A549 (cell line): ENCODE data around the gene RNASE3. TPM values are rescaled to one million over a fixed set of nuclear protein-coding genes. Genes with fewer than 3 reads are reported as not detected.

Experiments used
- ATAC-seq, 2 experiments: fragments of 200-7000 bp in 1 of 2; fragments of >200 bp in 1 of 2; cut with Nextera tagmentation in 1 of 2; cut with Tn5 transposase in 1 of 2; 3 replicates each; pipeline versions ENCODE4 v1.8.0 to v1.9.1; 2018 to 2020; ENCODE audit warnings: mild to moderate bottlenecking in 1 of 2, moderate library complexity in 1 of 2
- CTCF ChIA-PET: fragments of 300-600 bp; sonication (Branson Sonifier 250); formaldehyde crosslinking; extraction: SDS; loops from one replicate; lab custom pipeline; 2021; ENCODE audit warnings: antibody characterized with exemption, inconsistent platforms; lab: Yijun Ruan, JAX
- POLR2A ChIA-PET: fragments of 350-600 bp; formaldehyde crosslinking; extraction: SDS; loops from one replicate; lab custom pipeline; 2021; ENCODE audit warnings: antibody characterized with exemption, inconsistent platforms; lab: Yijun Ruan, JAX
- DNase-seq, 2 experiments: peaks; one replicate each; pipeline versions ENCODE4 v3.0.0 to v3.0.0-alpha.2; 2011 to 2016; ENCODE audit warnings: low read depth in 1 of 2, low spot score in 1 of 2
- FAIRE-seq: peaks from 2 replicates; lab custom pipeline; 2011; peaks lifted over from hg19 to GRCh38; lab: Jason Lieb, UNC
- H3K27ac ChIP-seq, 2 experiments: fragments of >200 bp; sonication (Bioruptor Twin); formaldehyde crosslinking; 3 replicates each; pipeline ENCODE4 v1.5.1; 2016 to 2017
- H3K4me1 ChIP-seq: fragments of >200 bp; sonication (Bioruptor Twin); formaldehyde crosslinking; 3 replicates; pipeline ENCODE4 v1.6.1; 2016
- H3K4me2 ChIP-seq: fragments of >200 bp; sonication (Bioruptor Twin); formaldehyde crosslinking; 3 replicates; pipeline ENCODE4 v1.6.1; 2016
- H3K4me3 ChIP-seq: fragments of >200 bp; sonication (Bioruptor Twin); formaldehyde crosslinking; 3 replicates; pipeline ENCODE4 v1.5.1; 2016
- H3K9me3 ChIP-seq: fragments of >200 bp; sonication (Bioruptor Twin); formaldehyde crosslinking; 3 replicates; pipeline ENCODE4 v1.6.1; 2016
- ATOH8 ChIP-seq: fragments of 250-450 bp; sonication (Bioruptor Pico); IDR thresholded peaks from 2 replicates; pipeline ENCODE4 v1.5.0; 2020; ENCODE audit warnings: low read depth, mild to moderate bottlenecking, moderate library complexity
- BHLHE40 ChIP-seq: IDR thresholded peaks from 2 replicates; pipeline ENCODE4 v1.6.1; 2012; ENCODE audit warnings: low read depth, low read length, inconsistent platforms
- CEBPB ChIP-seq, 2 experiments: fragments of >200 bp in 1 of 2; sonication (Bioruptor Twin) in 1 of 2; formaldehyde crosslinking in 1 of 2; IDR thresholded peaks; 2 replicates each; pipeline ENCODE4 v1.6.1; 2012 to 2016
- CTCF ChIP-seq: fragments of >200 bp; sonication (Bioruptor Twin); formaldehyde crosslinking; IDR thresholded peaks from 3 replicates; pipeline ENCODE4 v1.5.1; 2016
- E2F6 ChIP-seq: IDR thresholded peaks from 2 replicates; pipeline ENCODE4 v1.6.1; 2012; ENCODE audit warnings: low read depth, borderline replicate concordance
- HDAC2 ChIP-seq: fragments of 200-600 bp; sonication (generic); IDR thresholded peaks from 2 replicates; pipeline ENCODE4 v1.6.1; 2016
- HEYL ChIP-seq: fragments of 250-450 bp; sonication (Bioruptor Pico); IDR thresholded peaks from 2 replicates; pipeline ENCODE4 v1.8.0; 2021; ENCODE audit warnings: mild to moderate bottlenecking, moderate library complexity
- JUN ChIP-seq, 2 experiments: fragments of >200 bp; sonication (Bioruptor Twin); formaldehyde crosslinking; IDR thresholded peaks; 2 replicates in 1 of 2; 3 replicates in 1 of 2; pipeline ENCODE4 v1.6.1; 2016 to 2017
- JUNB ChIP-seq: fragments of >200 bp; sonication (Bioruptor Twin); formaldehyde crosslinking; IDR thresholded peaks from 2 replicates; pipeline ENCODE4 v1.6.1; 2016
- KDM1A ChIP-seq: fragments of 200-600 bp; sonication (generic); IDR thresholded peaks from 2 replicates; pipeline ENCODE4 v1.6.1; 2016; ENCODE audit warnings: low read depth, mild to moderate bottlenecking
- KDM5A ChIP-seq: fragments of 200-600 bp; sonication (generic); IDR thresholded peaks from 2 replicates; pipeline ENCODE4 v1.6.1; 2016; ENCODE audit warnings: antibody characterized with exemption, mild to moderate bottlenecking
- MAX ChIP-seq: IDR thresholded peaks from 2 replicates; pipeline ENCODE4 v1.6.1; 2012
- NFE2L2 ChIP-seq: fragments of 150-350 bp; conservative IDR thresholded peaks from 2 replicates; pipeline ENCODE4 v1.6.1; 2014; ENCODE audit warnings: low read length
- NPAS2 ChIP-seq: fragments of 250-450 bp; sonication (Bioruptor Pico); IDR thresholded peaks from 2 replicates; pipeline ENCODE4 v1.8.0; 2022; ENCODE audit warnings: mild to moderate bottlenecking, moderate library complexity, borderline replicate concordance
- RAD21 ChIP-seq, 2 experiments: fragments of >200 bp in 1 of 2; sonication (Bioruptor Twin) in 1 of 2; formaldehyde crosslinking in 1 of 2; IDR thresholded peaks in 1 of 2; conservative IDR thresholded peaks in 1 of 2; 2 replicates in 1 of 2; 3 replicates in 1 of 2; pipeline ENCODE4 v1.6.1; 2012 to 2018; ENCODE audit warnings: inconsistent platforms in 1 of 2
- RARB ChIP-seq: fragments of 250-450 bp; sonication (Bioruptor Pico); IDR thresholded peaks from 2 replicates; pipeline ENCODE4 v1.8.0; 2021; ENCODE audit warnings: mild to moderate bottlenecking, moderate library complexity
- RNF2 ChIP-seq: fragments of 200-600 bp; sonication (generic); IDR thresholded peaks from 2 replicates; pipeline ENCODE4 v1.6.1; 2016; ENCODE audit warnings: low read depth, mild to moderate bottlenecking, antibody characterized with exemption, moderate library complexity, borderline replicate concordance
- SMC3 ChIP-seq: fragments of >200 bp; sonication (Bioruptor Twin); formaldehyde crosslinking; IDR thresholded peaks from 3 replicates; pipeline ENCODE4 v1.6.1; 2018; ENCODE audit warnings: inconsistent platforms
- TFCP2L1 ChIP-seq: fragments of 250-450 bp; sonication (Bioruptor Pico); IDR thresholded peaks from 2 replicates; pipeline ENCODE4 v1.5.0; 2021; ENCODE audit warnings: mild to moderate bottlenecking
- TP53 ChIP-seq: fragments of 250-450 bp; sonication (Bioruptor Pico); IDR thresholded peaks from 2 replicates; pipeline ENCODE4 v1.5.0; 2021; ENCODE audit warnings: mild to moderate bottlenecking, moderate library complexity
- ZC3H11A ChIP-seq: fragments of 450-650 bp; IDR thresholded peaks from 2 replicates; pipeline ENCODE4 v1.6.1; 2014; ENCODE audit warnings: antibody characterized with exemption, mild to moderate bottlenecking
- ZFP36 ChIP-seq: fragments of 450-650 bp; IDR thresholded peaks from 2 replicates; pipeline ENCODE4 v1.6.1; 2014; ENCODE audit warnings: borderline replicate concordance; ENCODE audit not compliant: partially characterized antibody
- ZNF302 ChIP-seq: fragments of 250-450 bp; sonication (Bioruptor Pico); IDR thresholded peaks from 2 replicates; pipeline ENCODE4 v1.9.0; 2021; ENCODE audit warnings: inconsistent platforms, mild to moderate bottlenecking, moderate library complexity
- WGBS: methylation state at CpG from one replicate; pipeline ENCODE4 v1.1.6; 2017; ENCODE audit errors: missing lambda C conversion rate; 5-methylcytosine and 5-hydroxymethylcytosine counted together
- polyA plus RNA-seq, 4 experiments: library from polyadenylated mRNA; depleted of rRNA in 3 of 4; stranded (reverse); fragments of >200 nt; fragmentation: RNase III in 1 of 4; extraction: RNeasy Plus Mini Kit Qiagen cat#74134 plus additional on column Dnase treatment in 1 of 4; gene quantifications; 2 replicates in 3 of 4; 3 replicates in 1 of 4; pipeline ENCODE4 v1.2.3, GENCODE V29; 2011 to 2017

The RNASE3 gene
- polyA plus RNA-seq, 2 of the 4 experiments (the other 2 are of a cell fraction): not detected

GRCh38 chr14:20866194-20866593 lies 25.0 kb upstream of the RNASE3 start:
- H3K27ac ChIP-seq: no peak overlapping the region
- ATAC-seq (no peak), DNase-seq (no peak), FAIRE-seq (no peak)
- H3K4me1 ChIP-seq: no peaks in the 10 kb centered on the region
- no peak overlapping the region for H3K4me3 ChIP-seq
- POLR2A ChIA-PET: no interaction called here
- WGBS: 41% methylated on average over 3 of the region's 3 CpGs
- H3K9me3 ChIP-seq: no peaks in the 10 kb centered on the region
- no peak overlapping the region for H3K4me2 ChIP-seq
- TF ChIP-seq RARB (CRISPR knock-in tag) (no peak), NPAS2 (CRISPR knock-in tag) (no peak), TFCP2L1 (no peak), HDAC2 (no peak), E2F6 (no peak), KDM1A (no peak), ZNF302 (CRISPR knock-in tag) (no peak), ZC3H11A (no peak), JUN (IDR thresholded peaks at IDR 0.05) (no peak), KDM5A (no peak), JUNB (no peak)
- CTCF ChIA-PET: interaction anchor here (0.9 to 2.6 kb wide), 13 partner anchors 10 to 227 kb away, joined by 3 to 13 read pairs (median 4); no protein-coding TSS in a partner anchor

GRCh38 chr14:20866963-20867362 lies 24.2 kb upstream of the RNASE3 start:
- ATAC-seq (peak in 1 of 2 experiments; percentile 70; a peak in 3 of 6 replicates), DNase-seq (peak in 1 of 2 experiments; percentile 27), FAIRE-seq (no peak)
- TF ChIP-seq CTCF (peak; percentile 46), SMC3 (peak; percentile 62), RAD21 (conservative IDR thresholded peaks at IDR 0.05 in 1 of 2, IDR thresholded peaks at IDR 0.05 in 1 of 2) (peak; percentile 61 to 68), HEYL (no peak), NPAS2 (CRISPR knock-in tag) (no peak), NFE2L2 (no peak), BHLHE40 (no peak)
- WGBS: 0% methylated on average over 2 of the region's 2 CpGs
- Histone ChIP-seq H3K9me3 (no peaks in the 10 kb centered on the region), H3K27ac (no peak overlapping the region), H3K4me1 (no peaks in the 10 kb centered on the region), H3K4me2 (no peak overlapping the region), H3K4me3 (no peak overlapping the region)
- ChIA-PET POLR2A (no interaction called here), CTCF (interaction anchor here (0.6 to 2.6 kb wide), 24 partner anchors 9 to 226 kb away, joined by 3 to 13 read pairs (median 4); no protein-coding TSS in a partner anchor)

- 0 out of 6 replicates have a peak overlapping the region, but pooled peaks of 1 of the 2 experiments have one; percentile 25 for H3K27ac ChIP-seq
- ChIA-PET POLR2A (interaction anchor here (0.9 kb wide), 1 partner anchor 97 kb away, joined by 3 read pairs; no protein-coding TSS in a partner anchor), CTCF (interaction anchor here (0.6 to 5.0 kb wide), 35 partner anchors 12 to 763 kb away, joined by 3 to 44 read pairs (median 4); partner anchors contain the start of gene RNASE4)
- H3K4me2 ChIP-seq: peak overlapping the region; percentile 45
- no peaks in the 10 kb centered on the region for H3K4me1 ChIP-seq
- peak; percentile 96 to 99 for ATAC-seq
- peak; percentile 33 to 87 for DNase-seq
- FAIRE-seq: no peak
- H3K9me3 ChIP-seq: peaks cover 6% of the 10 kb centered on the region
- no peak overlapping the region for H3K4me3 ChIP-seq
- TF ChIP-seq ATOH8 (CRISPR knock-in tag) (no peak), TP53 (CRISPR knock-in tag) (no peak), RNF2 (no peak), ZFP36 (no peak), RAD21 (conservative IDR thresholded peaks at IDR 0.05 in 1 of 2, IDR thresholded peaks at IDR 0.05 in 1 of 2) (peak; percentile 79 to 87), CEBPB (IDR thresholded peaks at IDR 0.05) (peak in 1 of 2 experiments; percentile 48; a peak in 1 of 4 replicates), MAX (peak; percentile 49; the same call in 1 of the 2 replicates), SMC3 (peak; percentile 77), CTCF (peak; percentile 76), BHLHE40 (no peak)
- WGBS: 19% methylated on average over 26 of the region's 26 CpGs
Measured at GRCh38 chr14:20873370-20874177, 17.6 kb upstream of the RNASE3 start.
